Uterine smooth muscle cell (primary cell): ENCODE results near the gene EPS15. TPM values are rescaled to one million over a fixed set of nuclear protein-coding genes. Genes with fewer than 3 reads are reported as not detected.

ENCODE experiments used
- total RNA-seq: library from RNA; depleted of rRNA; stranded (reverse); fragments of >200 nt; gene quantifications from 2 replicates; pipeline ENCODE4 v1.2.3, GENCODE V29; 2014

Gene EPS15
- total RNA-seq = 64.7 and 75.5 TPM in 2 replicates

GRCh38 chr1:51519048-51519864 is at the start of gene EPS15:
TSS of gene EPS15 (minus strand) at chr1:51519266. CDS start at chr1:51519231, 35 bp downstream.

GRCh38 chr1:51330331-51331201 is 188.5 kb downstream of the EPS15 start, which contains the start of gene TTC39A:
TSS of gene TTC39A (minus strand) at chr1:51330562. CDS start at chr1:51330477, 85 bp downstream.

Other genes with a start within 250 kb of the EPS15 start
- gene TTC39A, start 188.7 kb downstream of the EPS15 start, total RNA-seq = 1.4 and 2.2 TPM in 2 replicates
- gene OSBPL9, start 97.8 kb upstream of the EPS15 start, total RNA-seq = 82.1 and 83.5 TPM in 2 replicates